Astrocyte (in vitro differentiated cells and primary cell): ENCODE data around the gene NCAPH2. TPM values are rescaled to one million over a fixed set of nuclear protein-coding genes. Genes with fewer than 3 reads are reported as not detected.

Experiments
- DNase-seq: peaks from one replicate; pipeline ENCODE4 v3.0.0-alpha.2; 2010; ENCODE audit warnings: low read depth
- FAIRE-seq: peaks from 2 replicates; lab custom pipeline; 2011; peaks lifted over from hg19 to GRCh38; lab: Jason Lieb, UNC
- H2AFZ ChIP-seq: 2 replicates; pipeline ENCODE4 v1.6.0; 2012; ENCODE audit warnings: low read depth, low read length, inconsistent platforms
- H3K27ac ChIP-seq: 2 replicates; pipeline ENCODE4 v1.5.1; 2011; ENCODE audit warnings: low read depth, low read length, inconsistent platforms
- H3K27me3 ChIP-seq: 2 replicates; pipeline ENCODE4 v1.6.0; 2011; ENCODE audit warnings: low read length, inconsistent platforms; ENCODE audit not compliant: insufficient read depth
- H3K36me3 ChIP-seq: 2 replicates; pipeline ENCODE4 v1.5.1; 2011; ENCODE audit warnings: low read length, inconsistent platforms; ENCODE audit not compliant: insufficient read depth
- H3K4me1 ChIP-seq: 2 replicates; pipeline ENCODE4 v1.5.1; 2011; ENCODE audit warnings: low read length, inconsistent platforms; ENCODE audit not compliant: insufficient read depth
- H3K4me2 ChIP-seq: 2 replicates; pipeline ENCODE4 v1.6.0; 2012; ENCODE audit warnings: low read length, inconsistent platforms
- H3K4me3 ChIP-seq: 2 replicates; pipeline ENCODE4 v1.5.1; 2011; ENCODE audit warnings: low read depth, mild to moderate bottlenecking, low read length, inconsistent platforms; ENCODE audit not compliant: insufficient read depth
- H3K79me2 ChIP-seq: 2 replicates; pipeline ENCODE4 v1.6.0; 2012; ENCODE audit warnings: mild to moderate bottlenecking, low read length, inconsistent platforms; ENCODE audit not compliant: insufficient read depth
- H3K9ac ChIP-seq: 2 replicates; pipeline ENCODE4 v1.6.0; 2012; ENCODE audit warnings: mild to moderate bottlenecking, low read length, inconsistent platforms
- H3K9me3 ChIP-seq: 2 replicates; pipeline ENCODE4 v1.5.1; 2012; ENCODE audit warnings: low read depth, mild to moderate bottlenecking, low read length, inconsistent platforms; ENCODE audit not compliant: insufficient read depth
- H4K20me1 ChIP-seq: 2 replicates; pipeline ENCODE4 v1.6.0; 2012; ENCODE audit warnings: low read length, inconsistent platforms; ENCODE audit not compliant: insufficient read depth
- H3K27ac Mint-ChIP-seq: one replicate; pipeline ENCODE4 v1.8.0; 2021; ENCODE audit warnings: mild to moderate bottlenecking, mixed read lengths; ENCODE audit not compliant: unreplicated experiment
- H3K27me3 Mint-ChIP-seq: one replicate; pipeline ENCODE4 v1.8.0; 2021; ENCODE audit warnings: low read depth, mixed read lengths; ENCODE audit not compliant: unreplicated experiment
- H3K36me3 Mint-ChIP-seq: one replicate; pipeline ENCODE4 v1.8.0; 2021; ENCODE audit warnings: low read depth, mixed read lengths; ENCODE audit not compliant: unreplicated experiment
- H3K4me1 Mint-ChIP-seq: one replicate; pipeline ENCODE4 v1.8.0; 2021; ENCODE audit warnings: low read depth, mixed read lengths; ENCODE audit not compliant: unreplicated experiment
- H3K4me3 Mint-ChIP-seq: one replicate; pipeline ENCODE4 v1.8.0; 2021; ENCODE audit warnings: mild to moderate bottlenecking, moderate library complexity, mixed read lengths; ENCODE audit not compliant: unreplicated experiment
- H3K9me3 Mint-ChIP-seq: one replicate; pipeline ENCODE4 v1.8.0; 2021; ENCODE audit warnings: mild to moderate bottlenecking, mixed read lengths; ENCODE audit not compliant: unreplicated experiment
- EZH2 ChIP-seq: IDR thresholded peaks from 2 replicates; pipeline ENCODE4 v1.6.1; 2012; ENCODE audit warnings: mild to moderate bottlenecking, low read length, inconsistent platforms; ENCODE audit not compliant: insufficient read depth
- total RNA-seq: library from RNA; stranded (reverse); gene quantifications from 2 replicates; pipeline ENCODE4 v1.2.1, GENCODE V29; 2021
- TF ChIP-seq, protein P1 (sequence below): IDR thresholded peaks from 2 replicates; pipeline ENCODE4 v1.5.1; 2011; ENCODE audit warnings: low read depth, mild to moderate bottlenecking, inconsistent platforms, low read length, moderate library complexity; ENCODE audit not compliant: insufficient read depth

NCAPH2 gene
- total RNA-seq, 1 donor from 2014 or later: 25.6 TPM

DNA sequence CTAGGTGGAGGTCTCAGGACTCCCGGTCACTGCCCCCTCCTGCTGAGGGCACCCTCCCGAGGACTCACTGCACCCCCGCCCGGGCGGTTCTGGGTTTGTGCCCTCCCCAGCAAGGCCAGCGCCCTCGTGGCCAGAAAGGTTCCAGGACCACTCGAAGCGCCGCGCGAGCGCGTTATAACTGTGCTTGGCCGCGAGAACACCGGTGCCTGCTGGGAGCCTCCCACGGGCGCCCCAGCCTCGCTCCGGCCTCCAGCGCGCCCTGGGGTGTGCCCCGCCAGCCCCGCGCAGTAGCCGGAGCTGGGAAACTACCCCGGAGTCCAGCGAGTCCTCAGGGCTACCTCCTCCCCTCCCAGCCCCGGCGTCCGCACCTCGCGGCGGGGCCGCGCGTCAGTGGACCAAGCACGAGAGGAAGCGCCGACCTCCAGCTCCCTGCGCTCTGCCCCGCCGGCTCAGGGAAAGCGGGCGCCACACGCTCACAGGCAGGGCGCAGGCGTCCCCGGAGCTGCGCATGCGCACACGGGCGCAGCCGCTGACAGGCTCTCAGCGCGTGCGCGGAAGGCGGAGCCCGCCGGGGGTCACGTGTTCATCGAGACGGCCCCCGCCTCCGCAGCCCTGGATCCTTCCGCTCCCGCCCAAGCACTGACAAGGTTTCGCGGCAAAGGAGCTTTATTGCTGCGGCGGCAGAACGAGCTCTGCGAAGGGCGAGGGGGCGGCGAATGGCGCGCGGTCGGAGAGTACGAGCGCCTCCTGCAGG lies 17.3 kb downstream of the NCAPH2 start, which contains the start of gene SCO2:
Gene SCO2 (minus strand): TSS at position 495 of the 754 bp plus-strand sequence. CDS start 1,187 bp downstream, outside the sequence.
- TF ChIP-seq, protein P1, sequence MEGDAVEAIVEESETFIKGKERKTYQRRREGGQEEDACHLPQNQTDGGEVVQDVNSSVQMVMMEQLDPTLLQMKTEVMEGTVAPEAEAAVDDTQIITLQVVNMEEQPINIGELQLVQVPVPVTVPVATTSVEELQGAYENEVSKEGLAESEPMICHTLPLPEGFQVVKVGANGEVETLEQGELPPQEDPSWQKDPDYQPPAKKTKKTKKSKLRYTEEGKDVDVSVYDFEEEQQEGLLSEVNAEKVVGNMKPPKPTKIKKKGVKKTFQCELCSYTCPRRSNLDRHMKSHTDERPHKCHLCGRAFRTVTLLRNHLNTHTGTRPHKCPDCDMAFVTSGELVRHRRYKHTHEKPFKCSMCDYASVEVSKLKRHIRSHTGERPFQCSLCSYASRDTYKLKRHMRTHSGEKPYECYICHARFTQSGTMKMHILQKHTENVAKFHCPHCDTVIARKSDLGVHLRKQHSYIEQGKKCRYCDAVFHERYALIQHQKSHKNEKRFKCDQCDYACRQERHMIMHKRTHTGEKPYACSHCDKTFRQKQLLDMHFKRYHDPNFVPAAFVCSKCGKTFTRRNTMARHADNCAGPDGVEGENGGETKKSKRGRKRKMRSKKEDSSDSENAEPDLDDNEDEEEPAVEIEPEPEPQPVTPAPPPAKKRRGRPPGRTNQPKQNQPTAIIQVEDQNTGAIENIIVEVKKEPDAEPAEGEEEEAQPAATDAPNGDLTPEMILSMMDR: no peak
- TF ChIP-seq EZH2: no peak
- Histone ChIP-seq H2AFZ (peak within 1 kb of the TSS; percentile 83), H3K36me3 (no peaks in the 10 kb centered on the region), H3K4me1 (peaks cover 22% of the 10 kb centered on the region), H3K27ac (peak within 1 kb of the TSS; percentile 77), H3K4me2 (peak within 1 kb of the TSS; percentile 99), H3K9me3 (no peaks in the 10 kb centered on the region), H4K20me1 (peaks cover 42% of the 10 kb centered on the region), H3K79me2 (peaks cover 36% of the 10 kb centered on the region), H3K27me3 (peaks cover 12% of the 10 kb centered on the region), H3K9ac (peak within 1 kb of the TSS; percentile 84), H3K4me3 (peak within 1 kb of the TSS; percentile 72)
- DNase-seq (peak; percentile 94), FAIRE-seq (peak; percentile 17)
- Mint-ChIP-seq H3K36me3 (peaks cover 7% of the 10 kb centered on the region), H3K27ac (peak within 1 kb of the TSS; percentile 90), H3K4me1 (peaks cover 4% of the 10 kb centered on the region), H3K9me3 (peaks cover 3% of the 10 kb centered on the region), H3K4me3 (peak within 1 kb of the TSS; percentile 97), H3K27me3 (no peaks in the 10 kb centered on the region)

- peak overlapping the region; percentile 21 for H3K27ac ChIP-seq
- TF ChIP-seq, protein P1: peak; percentile 3
- no peak for TF ChIP-seq EZH2
- H3K9me3 ChIP-seq: no peaks in the 10 kb centered on the region
- peaks cover 42% of the 10 kb centered on the region for H4K20me1 ChIP-seq
- H3K27ac Mint-ChIP-seq: no peak overlapping the region
- peaks cover 7% of the 10 kb centered on the region for H3K36me3 Mint-ChIP-seq
- H3K9me3 Mint-ChIP-seq: peaks cover 3% of the 10 kb centered on the region
- peak overlapping the region; percentile 99 for H3K4me2 ChIP-seq
- peak overlapping the region; percentile 83 for H2AFZ ChIP-seq
- H3K4me3 ChIP-seq: peak overlapping the region; percentile 72
- no peaks in the 10 kb centered on the region for H3K27me3 Mint-ChIP-seq
- H3K27me3 ChIP-seq: peaks cover 16% of the 10 kb centered on the region
- H3K4me3 Mint-ChIP-seq: peak overlapping the region; percentile 97
- H3K9ac ChIP-seq: peak overlapping the region; percentile 74
- H3K79me2 ChIP-seq: peaks cover 36% of the 10 kb centered on the region
- peaks cover 26% of the 10 kb centered on the region for H3K4me1 ChIP-seq
- DNase-seq (no peak), FAIRE-seq (no peak)
- peaks cover 4% of the 10 kb centered on the region for H3K4me1 Mint-ChIP-seq
- no peaks in the 10 kb centered on the region for H3K36me3 ChIP-seq
Measured at GRCh38 chr22:50525858-50526107, 17.8 kb downstream of the NCAPH2 start.
